ENCODE data around the gene TUBGCP5. TPM values are rescaled to one million over a fixed set of nuclear protein-coding genes. Genes with fewer than 3 reads are reported as not detected.

The TUBGCP5 gene
- total RNA-seq, 2 donors from 2014 or later, result 15.8 to 39.6 TPM

GRCh38 chr15:22952796-22953579, 86.4 kb downstream of the TUBGCP5 start:
- TF ChIP-seq CTCF (IDR thresholded peaks at IDR 0.05), result no peak
- ATAC-seq (ENCODE audit: insufficient number of reproducible peaks, low FRiP score, low read depth) (no peak), DNase-seq (ENCODE audit: low spot score) (no peak)
- Histone ChIP-seq H3K27me3 (replicated peaks; ENCODE audit: insufficient read depth) (no peaks in the 10 kb centered on the region), H3K36me3 (no peaks in the 10 kb centered on the region), H3K9me3 (no peaks in the 10 kb centered on the region), H3K4me1 (ENCODE audit: control insufficient read depth in 1 of 2, low read depth in 2 of 2) (peaks cover 67 to 99% of the 10 kb centered on the region in 2 donors), H3K27ac (peak overlapping the region; percentile 74 to 91), H3K4me3 (peak overlapping the region; percentile 25)

- Histone ChIP-seq H3K9me3 (no peaks in the 10 kb centered on the region), H3K4me3 (peak overlapping the region; percentile 60), H3K36me3 (no peaks in the 10 kb centered on the region), H3K4me1 (ENCODE audit: control insufficient read depth in 1 of 2, low read depth in 2 of 2) (peaks cover 67 to 93% of the 10 kb centered on the region in 2 donors), H3K27me3 (replicated peaks; ENCODE audit: insufficient read depth) (no peaks in the 10 kb centered on the region), H3K27ac (peak overlapping the region; percentile 61 to 91)
- ATAC-seq (ENCODE audit: insufficient number of reproducible peaks, low FRiP score, low read depth), result peak; percentile 39
- no peak for DNase-seq (ENCODE audit: low spot score)
- no peak for TF ChIP-seq CTCF (IDR thresholded peaks at IDR 0.05)
Measured at GRCh38 chr15:22951381-22952280, 87.7 kb downstream of the TUBGCP5 start.

- Histone ChIP-seq H3K27me3 (replicated peaks; ENCODE audit: insufficient read depth) (no peaks in the 10 kb centered on the region), H3K36me3 (no peaks in the 10 kb centered on the region), H3K4me1 (ENCODE audit: control insufficient read depth in 1 of 2, low read depth in 2 of 2) (peaks cover 65 to 87% of the 10 kb centered on the region in 2 donors), H3K9me3 (no peaks in the 10 kb centered on the region), H3K4me3 (peak overlapping the region; percentile 60), H3K27ac (peak overlapping the region; percentile 61 to 91)
- ATAC-seq (ENCODE audit: insufficient number of reproducible peaks, low FRiP score, low read depth) (no peak), DNase-seq (ENCODE audit: low spot score) (no peak)
- TF ChIP-seq CTCF (IDR thresholded peaks at IDR 0.05), result no peak
Measured at GRCh38 chr15:22951031-22951380, 88.4 kb downstream of the TUBGCP5 start.

- Histone ChIP-seq H3K27me3 (replicated peaks; ENCODE audit: insufficient read depth) (no peaks in the 10 kb centered on the region), H3K4me1 (ENCODE audit: control insufficient read depth in 1 of 2, low read depth in 2 of 2) (peaks cover 59 to 81% of the 10 kb centered on the region in 2 donors), H3K4me3 (no peak overlapping the region), H3K9me3 (no peaks in the 10 kb centered on the region), H3K27ac (peak overlapping the region; percentile 61 to 91), H3K36me3 (no peaks in the 10 kb centered on the region)
- DNase-seq (ENCODE audit: low spot score) (no peak), ATAC-seq (ENCODE audit: insufficient number of reproducible peaks, low FRiP score, low read depth) (no peak)
- no peak for TF ChIP-seq CTCF (IDR thresholded peaks at IDR 0.05)
Measured at GRCh38 chr15:22950256-22950990, 88.9 kb downstream of the TUBGCP5 start.

Other genes starting within 250 kb of the TUBGCP5 start
- 10 to 100 TPM; 40.5 to 42.1 TPM for gene NIPA2, start 200.9 kb downstream of the TUBGCP5 start, total RNA-seq
- 100 to 1,000 TPM; 112 to 150 TPM for gene CYFIP1, start 59.2 kb downstream of the TUBGCP5 start, total RNA-seq
- gene GOLGA6L1, start 97.3 kb upstream of the TUBGCP5 start, total RNA-seq, result not detected